Measurements from ENCODE around the gene KRT222.

Gene KRT222

DNA sequence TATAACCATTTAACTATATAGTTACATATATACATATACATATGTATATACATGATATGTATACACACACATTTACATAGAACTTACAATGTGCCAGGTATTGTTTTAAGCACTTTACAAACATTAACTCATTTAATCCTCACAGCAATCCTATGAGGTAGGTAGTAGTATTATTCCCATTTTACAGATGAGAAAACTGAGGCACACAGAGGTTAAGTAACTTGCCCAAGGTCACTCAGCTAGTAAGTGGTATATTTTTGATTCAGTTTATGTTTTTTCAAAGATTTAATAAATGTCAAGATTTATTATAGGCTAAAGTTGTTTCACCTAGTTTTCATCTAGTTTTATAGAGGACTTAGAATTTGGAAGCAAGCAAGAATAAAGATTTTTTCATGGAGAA lies 6.6 kb downstream of the KRT222 start:
- DNase-seq (ENCODE audit: low read depth in 2 of 2), result no peak

DNA sequence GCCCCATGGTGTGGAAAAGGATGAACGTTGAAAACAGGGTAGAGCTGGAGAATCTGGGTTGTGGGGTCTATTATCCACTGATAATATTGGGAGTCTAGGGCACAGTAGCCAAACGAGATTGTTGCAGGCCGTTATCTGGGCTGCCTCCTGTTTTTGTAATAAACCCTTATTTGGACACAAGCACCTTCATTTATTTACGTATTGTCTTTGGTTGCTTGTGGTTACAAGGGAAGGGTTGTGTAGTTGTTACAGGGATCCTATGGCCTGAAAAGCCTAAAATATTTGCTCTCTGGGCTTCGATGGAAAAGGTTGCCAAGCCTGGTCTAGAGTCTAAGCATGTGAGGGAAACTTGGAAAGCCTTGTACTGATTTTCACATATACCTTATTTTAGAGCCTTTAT lies 13.0 kb downstream of the KRT222 start:
- no peak for DNase-seq (ENCODE audit: low read depth in 2 of 2)

DNA sequence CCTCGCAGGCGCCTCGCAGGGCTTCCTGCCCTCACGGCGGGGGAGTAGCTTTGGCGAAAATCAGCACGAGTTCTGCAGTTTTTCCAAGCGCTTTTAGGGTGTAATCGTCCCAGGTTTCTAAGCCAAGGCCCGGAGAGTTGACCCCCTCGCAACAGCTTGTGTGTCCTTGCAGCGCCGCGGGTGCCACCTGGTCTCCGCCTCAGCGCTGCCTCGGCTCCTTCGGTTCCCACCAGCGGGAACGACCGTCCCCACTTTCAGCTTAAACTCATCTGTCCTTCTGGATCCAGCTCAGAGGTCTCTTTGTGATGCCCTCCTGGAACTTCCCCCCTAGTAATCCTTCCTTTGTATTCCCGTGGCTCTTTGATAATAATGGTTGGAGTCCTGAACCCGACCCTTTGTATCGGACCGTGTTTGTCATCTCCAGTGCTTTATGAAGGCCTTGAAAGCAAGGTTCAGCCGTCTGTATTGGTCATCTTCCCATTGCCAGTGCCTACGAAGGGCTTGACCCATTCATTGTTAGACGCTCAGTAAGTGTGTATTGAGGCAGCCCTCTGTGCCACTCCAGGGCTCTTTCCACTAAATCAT lies 16.5 kb downstream of the KRT222 start:
- DNase-seq (ENCODE audit: low read depth in 2 of 2), result no peak

GRCh38 chr17:40647624-40648383 lies 17.2 kb downstream of the KRT222 start, which contains the start of gene SMARCE1:
SMARCE1 (minus strand) TSS chr17:40647818; CDS start chr17:40645802, 2,016 bp downstream.
- peak; percentile 47 to 60 for DNase-seq (ENCODE audit: low read depth in 2 of 2)

GRCh38 chr17:40646791-40647623 lies 18.0 kb downstream of the KRT222 start:
- DNase-seq (ENCODE audit: low read depth in 2 of 2), result peak; percentile 8 to 16

GRCh38 chr17:40645943-40646342 lies 19.0 kb downstream of the KRT222 start:
- no peak for DNase-seq (ENCODE audit: low read depth in 2 of 2)

DNA sequence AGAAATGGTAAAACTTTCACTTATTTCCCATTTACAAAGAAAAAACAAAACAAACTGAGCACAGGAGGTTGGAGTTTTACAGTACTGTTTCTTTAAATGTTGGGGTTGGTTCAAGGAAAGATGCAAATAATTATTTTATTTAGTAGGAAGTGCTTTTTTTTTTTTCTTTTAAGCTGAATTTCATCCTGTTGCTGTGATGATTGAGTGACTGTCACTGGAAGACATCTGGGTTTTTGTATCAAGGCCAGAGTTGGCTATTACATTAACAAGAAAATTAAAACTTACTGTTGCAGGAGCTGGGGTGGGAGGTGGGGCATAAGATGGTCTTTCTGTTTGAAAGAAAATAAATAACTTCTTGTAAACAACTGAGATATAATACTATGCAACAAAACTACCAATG lies 19.7 kb downstream of the KRT222 start:
- DNase-seq (ENCODE audit: low read depth in 2 of 2), result no peak

- DNase-seq (ENCODE audit: low read depth in 2 of 2), result no peak
Observed at GRCh38 chr17:40637931-40638330, 27.0 kb downstream of the KRT222 start.

- no peak for DNase-seq (ENCODE audit: low read depth in 2 of 2)
Observed at GRCh38 chr17:40633871-40634270, 31.1 kb downstream of the KRT222 start.

GRCh38 chr17:40632216-40632615 lies 32.8 kb downstream of the KRT222 start:
- no peak for DNase-seq (ENCODE audit: low read depth in 2 of 2)

GRCh38 chr17:40629842-40630241 lies 35.1 kb downstream of the KRT222 start:
- DNase-seq (ENCODE audit: low read depth in 2 of 2), result no peak

DNA sequence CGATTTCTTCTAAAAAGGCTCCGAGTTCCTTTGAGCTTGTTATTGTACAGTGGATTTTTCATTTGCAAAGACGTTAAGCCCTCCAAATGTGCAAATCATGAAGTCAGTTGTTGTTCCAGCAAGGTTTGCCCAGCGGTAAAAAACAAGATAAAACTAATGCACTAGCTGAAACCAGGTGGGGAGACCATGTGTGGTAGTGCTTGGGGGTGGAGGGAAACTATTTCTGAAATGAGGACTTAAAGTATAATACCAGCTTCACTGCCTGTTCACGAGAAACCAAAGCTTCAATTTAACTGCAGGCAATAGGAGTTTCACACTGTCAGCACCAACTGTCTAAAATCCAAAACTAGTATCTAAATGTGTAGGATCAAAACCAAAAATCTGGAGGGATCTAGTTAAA lies 39.7 kb downstream of the KRT222 start:
- DNase-seq (ENCODE audit: low read depth in 2 of 2), result no peak

GRCh38 chr17:40623419-40624210 lies 41.4 kb downstream of the KRT222 start:
- no peak for DNase-seq (ENCODE audit: low read depth in 2 of 2)

DNA sequence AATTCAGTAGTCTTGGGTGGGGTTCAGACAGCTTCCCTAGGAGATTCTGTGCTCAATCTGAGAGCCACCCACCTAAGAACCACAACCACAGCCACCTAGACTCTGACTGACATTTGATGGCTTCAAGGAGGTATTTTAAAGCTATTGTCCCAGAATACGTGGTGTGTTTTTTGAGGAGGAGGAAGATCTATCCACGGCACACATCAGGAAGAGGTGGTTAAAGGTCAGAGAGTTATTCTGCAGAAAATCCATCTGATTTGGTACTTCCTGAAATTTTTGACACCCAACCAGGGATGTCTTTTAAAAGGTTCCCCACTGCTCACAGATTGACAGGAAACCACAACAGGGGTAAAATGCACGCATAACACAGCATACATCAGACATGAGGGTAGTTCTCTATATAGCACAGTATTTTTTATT lies 42.5 kb downstream of the KRT222 start:
- DNase-seq (ENCODE audit: low read depth in 2 of 2), result no peak

DNA sequence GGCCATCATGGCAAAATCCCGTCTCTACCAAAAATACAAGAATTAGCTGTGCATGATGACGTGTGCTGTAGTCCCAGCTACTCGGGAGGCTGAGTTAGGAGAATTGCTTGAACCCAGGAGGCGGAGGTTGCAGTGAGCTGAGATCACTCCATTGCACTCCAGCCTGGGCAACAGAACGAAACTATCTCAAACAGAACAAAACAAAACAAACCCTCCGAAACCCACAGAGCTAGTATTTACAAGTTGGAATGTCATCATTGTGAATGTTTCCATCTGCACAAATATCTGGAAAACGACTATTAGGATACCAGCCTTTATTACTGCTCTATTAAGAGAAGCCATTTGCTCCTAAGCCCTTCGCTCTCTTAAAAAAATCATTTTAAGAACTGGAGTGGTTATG lies 43.4 kb downstream of the KRT222 start:
- no peak for DNase-seq (ENCODE audit: low read depth in 2 of 2)

DNA sequence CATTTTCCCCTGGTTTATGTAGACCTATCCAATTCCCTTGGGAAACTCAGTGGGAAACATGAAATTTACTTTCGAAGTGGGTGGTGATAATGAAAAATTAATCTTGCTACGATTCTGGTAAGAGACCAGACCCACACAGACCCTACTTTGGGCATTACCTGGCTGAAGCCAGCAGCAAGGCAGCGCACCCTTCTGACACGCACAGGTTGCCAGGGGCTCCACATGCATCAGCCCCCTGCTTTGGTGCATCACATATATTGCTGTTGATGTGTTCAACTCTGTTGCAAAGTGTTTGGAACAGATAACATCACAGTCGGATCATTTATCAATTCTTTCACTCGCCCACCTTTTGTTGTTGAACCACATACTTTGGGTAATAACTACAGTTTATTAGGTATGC lies 44.0 kb downstream of the KRT222 start:
- DNase-seq (ENCODE audit: low read depth in 2 of 2), result no peak

GRCh38 chr17:40618754-40619625 lies 46.0 kb downstream of the KRT222 start:
- no peak for DNase-seq (ENCODE audit: low read depth in 2 of 2)

GRCh38 chr17:40617678-40618240 lies 47.2 kb downstream of the KRT222 start:
- DNase-seq (ENCODE audit: low read depth in 2 of 2), result no peak

GRCh38 chr17:40616592-40616991 lies 48.4 kb downstream of the KRT222 start:
- no peak for DNase-seq (ENCODE audit: low read depth in 2 of 2)

GRCh38 chr17:40615841-40616476 lies 49.0 kb downstream of the KRT222 start:
- DNase-seq (ENCODE audit: low read depth in 2 of 2), result no peak

Measured in stimulated activated CD8-positive, alpha-beta memory T cell treated with anti-CD3 and anti-CD28 coated beads, Interleukin-7, amount 100 ng/mL, for 4 hours (primary cell).